SK-N-MC (cell line): ENCODE results near the gene HNRNPUL2.

ENCODE experiments used
- FOXP2 ChIP-seq: optimal IDR thresholded peaks from 2 replicates; pipeline ENCODE3; 2011; ENCODE audit warnings: mild to moderate bottlenecking, moderate library complexity; ENCODE audit not compliant: insufficient read depth; ENCODE audit errors: extremely low read length, control extremely low read depth
- POLR2AphosphoS5 ChIP-seq: IDR thresholded peaks from 2 replicates; pipeline ENCODE4 v1.6.1; 2012; ENCODE audit warnings: mild to moderate bottlenecking, low read depth, low read length, borderline replicate concordance

GRCh38 chr11:62726915-62727164, 417 bp downstream of the HNRNPUL2 start:
- TF ChIP-seq POLR2AphosphoS5: no peak
- TF ChIP-seq FOXP2: no peak
